Testis (tissue), 3 donors: ENCODE results near the gene DDX51. TPM values are rescaled to one million over a fixed set of nuclear protein-coding genes. Genes with fewer than 3 reads are reported as not detected.
A peak's percentile ranks its signal among the peaks of the same experiment; 100 is the strongest.

Experiments
- DNase-seq: peaks from one replicate; pipeline ENCODE4 v3.0.0-alpha.2; 2019
- H3K27ac ChIP-seq, 2 donors: fragments of 200-600 bp; sonication (generic); one replicate each; pipeline ENCODE4 v1.5.1; 2019
- H3K27me3 ChIP-seq: fragments of 200-600 bp; sonication (generic); one replicate; pipeline ENCODE4 v1.5.1; 2019
- H3K36me3 ChIP-seq: fragments of 200-600 bp; sonication (generic); one replicate; pipeline ENCODE4 v1.5.1; 2017; ENCODE audit warnings: low read depth; ENCODE audit errors: missing control alignments
- H3K4me1 ChIP-seq: fragments of 200-600 bp; sonication (generic); one replicate; pipeline ENCODE4 v1.5.1; 2019
- H3K4me3 ChIP-seq, 2 donors: fragments of 200-600 bp; sonication (generic); one replicate each; pipeline ENCODE4 v1.5.1; 2017 to 2019
- H3K9me3 ChIP-seq: fragments of 200-600 bp; sonication (generic); one replicate; pipeline ENCODE4 v1.5.1; 2017
- CTCF ChIP-seq, 3 experiments: fragments of 450-650 bp in 2 of 3; fragments of 200-600 bp in 1 of 3; sonication (generic) in 1 of 3; IDR thresholded peaks; one replicate each; pipeline ENCODE4 v1.5.1; 2016 to 2019; ENCODE audit warnings: antibody characterized with exemption in 3 of 3, mild to moderate bottlenecking in 2 of 3, moderate library complexity in 1 of 3
- POLR2A ChIP-seq: fragments of 450-650 bp; IDR thresholded peaks from one replicate; pipeline ENCODE4 v1.6.1; 2017; ENCODE audit warnings: antibody characterized with exemption, mild to moderate bottlenecking, moderate library complexity
- WGBS, 2 donors: methylation state at CpG; one replicate each; pipeline ENCODE4 v1.1.5; 2018; 5-methylcytosine and 5-hydroxymethylcytosine counted together
- intact Hi-C: fragments of 100-400 bp; cut with DNase I; formaldehyde crosslinking; loops from one replicate; pipeline ENCODE4 v1.15.1; 2023; ENCODE audit warnings: low total_unique reads
- polyA plus RNA-seq: library from polyadenylated mRNA; stranded (reverse); fragments of 350-450 nt; fragmentation: Illumina TruSeq; extraction: RNeasy Lipid Tissue Mini Kit (QIAGEN cat#74804); gene quantifications from one replicate; pipeline ENCODE4 v1.2.3, GENCODE V29; 2014; ENCODE audit warnings: low read depth, low replicate concordance; ENCODE audit not compliant: insufficient read depth
- total RNA-seq, 2 donors: library from RNA; depleted of rRNA; stranded (reverse); fragments of >200 nt; gene quantifications; one replicate each; pipeline ENCODE4 v1.2.3, GENCODE V29; 2016

The DDX51 gene
- total and polyA plus RNA-seq, 3 donors from 2014 or later: 18.8 to 32.8 (median 29.0) TPM

GRCh38 chr12:132114667-132115066 is 29.5 kb downstream of the DDX51 start:
- DNase-seq: no peak
- 93 to 99% methylated on average over 6 of the region's 6 CpGs for WGBS, 2 donors
- Histone ChIP-seq H3K36me3 (no peaks in the 10 kb centered on the region), H3K27ac (no peak overlapping the region), H3K4me3 (no peak overlapping the region), H3K9me3 (no peaks in the 10 kb centered on the region), H3K27me3 (no peaks in the 10 kb centered on the region), H3K4me1 (peaks cover 7% of the 10 kb centered on the region)
- no peak for TF ChIP-seq POLR2A
- no peak for TF ChIP-seq CTCF (IDR thresholded peaks at IDR 0.05)
- intact Hi-C loops: no loop called here

GRCh38 chr12:132111654-132112304 is 32.3 kb downstream of the DDX51 start:
- peaks cover 7% of the 10 kb centered on the region for H3K4me1 ChIP-seq
- peak; percentile 57 for DNase-seq
- intact Hi-C loops: no loop called here
- H3K36me3 ChIP-seq: no peaks in the 10 kb centered on the region
- TF ChIP-seq POLR2A (no peak), CTCF (IDR thresholded peaks at IDR 0.05) (no peak)
- WGBS, 2 donors: 61 to 72% methylated on average over 19 of the region's 19 CpGs
- H3K4me3 ChIP-seq: no peak overlapping the region
- H3K27ac ChIP-seq: no peak overlapping the region
- H3K9me3 ChIP-seq: no peaks in the 10 kb centered on the region
- H3K27me3 ChIP-seq: no peaks in the 10 kb centered on the region

- TF ChIP-seq CTCF (IDR thresholded peaks at IDR 0.05): no peak
- TF ChIP-seq POLR2A: no peak
- Histone ChIP-seq H3K27me3 (no peaks in the 10 kb centered on the region), H3K36me3 (no peaks in the 10 kb centered on the region), H3K4me3 (no peak overlapping the region), H3K9me3 (no peaks in the 10 kb centered on the region), H3K27ac (no peak overlapping the region), H3K4me1 (peaks cover 7% of the 10 kb centered on the region)
- intact Hi-C loops: no loop called here
- WGBS, 2 donors: 67 to 92% methylated on average over 3 of the region's 3 CpGs
- no peak for DNase-seq
Measured at GRCh38 chr12:132110677-132111076, 33.4 kb downstream of the DDX51 start.

- H3K36me3 ChIP-seq: no peaks in the 10 kb centered on the region
- H3K27ac ChIP-seq: no peak overlapping the region
- no peaks in the 10 kb centered on the region for H3K9me3 ChIP-seq
- intact Hi-C loops: no loop called here
- 78 to 84% methylated on average over 8 of the region's 8 CpGs for WGBS, 2 donors
- peaks cover 7% of the 10 kb centered on the region for H3K4me1 ChIP-seq
- no peak overlapping the region for H3K4me3 ChIP-seq
- no peak for DNase-seq
- TF ChIP-seq CTCF (IDR thresholded peaks at IDR 0.05) (no peak), POLR2A (no peak)
- H3K27me3 ChIP-seq: no peaks in the 10 kb centered on the region
Measured at GRCh38 chr12:132109741-132110140, 34.4 kb downstream of the DDX51 start.

- Histone ChIP-seq H3K27me3 (no peaks in the 10 kb centered on the region), H3K36me3 (no peaks in the 10 kb centered on the region), H3K9me3 (no peaks in the 10 kb centered on the region), H3K4me1 (peaks cover 7% of the 10 kb centered on the region), H3K27ac (no peak overlapping the region), H3K4me3 (no peak overlapping the region)
- DNase-seq: no peak
- WGBS, 2 donors: 80 to 84% methylated on average over 16 of the region's 16 CpGs
- intact Hi-C loops: no loop called here
- no peak for TF ChIP-seq POLR2A
- no peak for TF ChIP-seq CTCF (IDR thresholded peaks at IDR 0.05)
Measured at GRCh38 chr12:132108211-132108832, 35.8 kb downstream of the DDX51 start.
